Right atrium auricular region (tissue), 2 donors: ENCODE data around the gene WDR27. TPM values are rescaled to one million over a fixed set of nuclear protein-coding genes. Genes with fewer than 3 reads are reported as not detected.

Source experiments
- DNase-seq: peaks from one replicate; pipeline ENCODE4 v3.0.0-alpha.2; 2019; ENCODE audit warnings: low spot score
- H3K27ac ChIP-seq, 2 donors: fragments of 200-600 bp; sonication (generic); 1 replicate in 1 of 2; 2 replicates in 1 of 2; pipeline ENCODE4 v1.5.1; 2016 to 2019
- H3K27me3 ChIP-seq, 2 donors: fragments of 200-600 bp; sonication (generic); one replicate each; pipeline versions ENCODE4 v1.5.1 to v1.6.0; 2017 to 2019
- H3K36me3 ChIP-seq: fragments of 200-600 bp; sonication (generic); one replicate; pipeline ENCODE4 v1.5.1; 2016
- H3K4me1 ChIP-seq, 2 donors: fragments of 200-600 bp; sonication (generic); one replicate each; pipeline versions ENCODE4 v1.5.1 to v1.6.0; 2017 to 2019
- H3K4me3 ChIP-seq, 2 donors: fragments of 200-600 bp; sonication (generic); 1 replicate in 1 of 2; 2 replicates in 1 of 2; pipeline ENCODE4 v1.5.1; 2017 to 2019; ENCODE audit warnings: mild to moderate bottlenecking in 1 of 2, moderate library complexity in 1 of 2
- H3K9me3 ChIP-seq, 2 donors: fragments of 200-600 bp; sonication (generic); one replicate each; pipeline ENCODE4 v1.5.1; 2019
- total RNA-seq, 2 donors: library from RNA; depleted of rRNA; stranded (reverse); fragments of >200 nt; gene quantifications; one replicate each; pipeline ENCODE4 v1.1.0, GENCODE V29; 2016
- TF ChIP-seq, protein P1 (sequence below), 2 donors: fragments of 200-600 bp; sonication (generic); IDR thresholded peaks; one replicate each; pipeline ENCODE4 v1.5.1; 2019; ENCODE audit warnings: antibody characterized with exemption in 2 of 2

The WDR27 gene
- total RNA-seq, 2 donors from 2014 or later: 3.5 to 4.7 TPM

DNA sequence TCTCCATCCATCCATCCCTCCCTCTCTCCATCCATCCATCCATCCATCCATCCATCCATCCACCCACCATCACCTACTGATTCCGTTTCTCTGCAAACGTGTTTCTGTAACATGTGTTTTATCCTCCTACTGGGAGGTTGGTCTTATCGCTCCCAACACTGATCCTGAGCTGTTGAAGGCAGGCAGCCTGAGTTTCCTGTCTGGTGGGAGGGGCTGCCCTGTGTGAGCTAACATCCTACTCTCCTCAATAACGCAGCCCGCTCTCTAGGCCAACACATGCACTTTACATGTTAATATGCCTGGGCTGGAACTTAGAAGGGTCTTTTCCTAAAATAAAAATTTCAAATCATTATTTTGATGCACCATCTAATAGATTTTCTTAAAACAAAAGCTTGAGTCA lies 126.5 kb downstream of the WDR27 start:
- no peak for DNase-seq
- TF ChIP-seq, protein P1, sequence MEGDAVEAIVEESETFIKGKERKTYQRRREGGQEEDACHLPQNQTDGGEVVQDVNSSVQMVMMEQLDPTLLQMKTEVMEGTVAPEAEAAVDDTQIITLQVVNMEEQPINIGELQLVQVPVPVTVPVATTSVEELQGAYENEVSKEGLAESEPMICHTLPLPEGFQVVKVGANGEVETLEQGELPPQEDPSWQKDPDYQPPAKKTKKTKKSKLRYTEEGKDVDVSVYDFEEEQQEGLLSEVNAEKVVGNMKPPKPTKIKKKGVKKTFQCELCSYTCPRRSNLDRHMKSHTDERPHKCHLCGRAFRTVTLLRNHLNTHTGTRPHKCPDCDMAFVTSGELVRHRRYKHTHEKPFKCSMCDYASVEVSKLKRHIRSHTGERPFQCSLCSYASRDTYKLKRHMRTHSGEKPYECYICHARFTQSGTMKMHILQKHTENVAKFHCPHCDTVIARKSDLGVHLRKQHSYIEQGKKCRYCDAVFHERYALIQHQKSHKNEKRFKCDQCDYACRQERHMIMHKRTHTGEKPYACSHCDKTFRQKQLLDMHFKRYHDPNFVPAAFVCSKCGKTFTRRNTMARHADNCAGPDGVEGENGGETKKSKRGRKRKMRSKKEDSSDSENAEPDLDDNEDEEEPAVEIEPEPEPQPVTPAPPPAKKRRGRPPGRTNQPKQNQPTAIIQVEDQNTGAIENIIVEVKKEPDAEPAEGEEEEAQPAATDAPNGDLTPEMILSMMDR (IDR thresholded peaks at IDR 0.05): no peak
- Histone ChIP-seq H3K9me3 (no peaks in the 10 kb centered on the region), H3K27me3 (no peaks in the 10 kb centered on the region), H3K27ac (no peak overlapping the region), H3K36me3 (no peaks in the 10 kb centered on the region), H3K4me3 (no peak overlapping the region), H3K4me1 (no peaks in the 10 kb centered on the region)

DNA sequence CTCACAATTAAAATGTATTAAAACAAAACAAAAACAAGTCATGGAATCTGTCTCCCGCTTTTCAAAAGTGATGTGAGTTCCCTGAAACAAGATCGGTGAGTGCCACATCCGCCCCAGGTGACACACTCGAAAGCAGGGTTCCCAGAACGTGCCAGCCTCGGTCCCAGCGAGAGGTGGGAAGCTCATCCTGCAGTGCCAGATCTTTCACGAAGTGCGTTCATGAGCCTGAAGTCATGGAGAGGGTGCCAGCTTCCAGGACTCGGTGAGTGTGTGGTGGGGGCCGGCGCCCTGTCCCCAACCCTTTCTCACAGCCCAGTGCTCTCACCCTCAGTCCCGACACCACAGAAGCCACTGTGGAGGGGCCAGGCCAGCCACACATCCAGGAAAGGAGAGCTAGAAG lies 127.4 kb downstream of the WDR27 start:
- no peak overlapping the region for H3K4me3 ChIP-seq
- H3K4me1 ChIP-seq: no peaks in the 10 kb centered on the region
- H3K27ac ChIP-seq: no peak overlapping the region
- no peak for DNase-seq
- no peaks in the 10 kb centered on the region for H3K9me3 ChIP-seq
- H3K36me3 ChIP-seq: no peaks in the 10 kb centered on the region
- H3K27me3 ChIP-seq: no peaks in the 10 kb centered on the region
- TF ChIP-seq, protein P1 (IDR thresholded peaks at IDR 0.05): no peak

DNA sequence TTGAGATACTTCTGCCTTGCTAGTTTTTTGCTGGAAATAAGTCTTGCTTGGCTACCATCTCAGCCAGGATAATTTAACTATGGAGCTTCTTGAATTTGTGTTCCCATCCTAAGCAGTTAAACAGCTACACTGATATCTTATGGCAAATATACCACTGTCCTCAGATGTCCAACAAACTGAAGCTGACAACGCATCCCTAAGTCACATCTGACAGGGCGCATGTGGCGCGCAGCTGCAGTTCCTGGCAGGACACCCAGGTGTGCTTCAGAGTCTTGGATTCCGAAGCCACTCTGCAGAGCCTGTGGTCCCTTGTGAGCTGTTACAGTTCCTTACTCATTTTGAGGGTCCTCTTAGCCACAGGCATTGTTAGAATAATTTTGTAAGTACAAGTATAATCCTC lies 127.9 kb downstream of the WDR27 start:
- TF ChIP-seq, protein P1 (IDR thresholded peaks at IDR 0.05): no peak
- DNase-seq: no peak
- no peaks in the 10 kb centered on the region for H3K36me3 ChIP-seq
- H3K27me3 ChIP-seq: no peaks in the 10 kb centered on the region
- no peak overlapping the region for H3K27ac ChIP-seq
- no peaks in the 10 kb centered on the region for H3K9me3 ChIP-seq
- H3K4me3 ChIP-seq: no peak overlapping the region
- no peaks in the 10 kb centered on the region for H3K4me1 ChIP-seq

DNA sequence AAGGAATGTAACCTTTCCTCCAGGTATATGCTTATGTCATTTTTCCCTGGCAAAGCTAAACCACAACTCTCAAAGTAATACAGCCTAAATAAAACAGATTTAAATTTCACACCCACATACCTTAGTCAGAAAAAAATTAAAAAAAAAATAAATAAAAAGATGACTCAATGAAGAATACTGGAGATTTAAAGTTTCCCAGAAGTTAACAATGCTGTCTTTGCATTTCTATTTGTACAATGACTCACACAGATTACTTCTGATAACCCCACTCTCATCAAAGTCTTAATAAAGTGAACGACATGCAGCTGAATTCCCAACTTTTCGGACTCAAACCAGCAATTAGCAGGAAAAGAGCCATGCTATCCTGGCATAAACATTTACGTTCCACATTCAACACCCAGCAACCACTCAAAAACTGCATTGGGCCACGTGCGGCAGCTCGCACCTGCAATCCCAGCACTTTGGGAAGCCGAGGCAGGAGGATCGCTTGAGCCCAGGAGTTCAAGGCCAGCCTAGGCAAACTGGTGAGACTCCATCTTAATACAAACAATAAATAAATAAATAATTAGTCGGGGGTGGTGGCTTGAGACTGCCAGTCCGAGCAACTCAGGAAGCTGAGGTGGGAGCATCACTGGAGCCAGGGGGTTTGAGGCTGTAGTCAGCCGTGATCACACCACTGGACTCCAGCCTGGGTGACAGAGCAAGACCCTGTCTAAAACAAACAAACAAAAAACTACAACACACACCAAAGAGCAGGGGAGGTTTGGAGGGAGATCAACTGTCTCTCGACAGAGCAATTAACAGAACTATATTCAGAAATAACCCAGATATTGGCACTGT lies 130.5 kb downstream of the WDR27 start:
- TF ChIP-seq, protein P1 (IDR thresholded peaks at IDR 0.05): no peak
- Histone ChIP-seq H3K4me3 (no peak overlapping the region), H3K9me3 (no peaks in the 10 kb centered on the region), H3K27ac (no peak overlapping the region), H3K4me1 (no peaks in the 10 kb centered on the region), H3K27me3 (no peaks in the 10 kb centered on the region), H3K36me3 (no peaks in the 10 kb centered on the region)
- no peak for DNase-seq

DNA sequence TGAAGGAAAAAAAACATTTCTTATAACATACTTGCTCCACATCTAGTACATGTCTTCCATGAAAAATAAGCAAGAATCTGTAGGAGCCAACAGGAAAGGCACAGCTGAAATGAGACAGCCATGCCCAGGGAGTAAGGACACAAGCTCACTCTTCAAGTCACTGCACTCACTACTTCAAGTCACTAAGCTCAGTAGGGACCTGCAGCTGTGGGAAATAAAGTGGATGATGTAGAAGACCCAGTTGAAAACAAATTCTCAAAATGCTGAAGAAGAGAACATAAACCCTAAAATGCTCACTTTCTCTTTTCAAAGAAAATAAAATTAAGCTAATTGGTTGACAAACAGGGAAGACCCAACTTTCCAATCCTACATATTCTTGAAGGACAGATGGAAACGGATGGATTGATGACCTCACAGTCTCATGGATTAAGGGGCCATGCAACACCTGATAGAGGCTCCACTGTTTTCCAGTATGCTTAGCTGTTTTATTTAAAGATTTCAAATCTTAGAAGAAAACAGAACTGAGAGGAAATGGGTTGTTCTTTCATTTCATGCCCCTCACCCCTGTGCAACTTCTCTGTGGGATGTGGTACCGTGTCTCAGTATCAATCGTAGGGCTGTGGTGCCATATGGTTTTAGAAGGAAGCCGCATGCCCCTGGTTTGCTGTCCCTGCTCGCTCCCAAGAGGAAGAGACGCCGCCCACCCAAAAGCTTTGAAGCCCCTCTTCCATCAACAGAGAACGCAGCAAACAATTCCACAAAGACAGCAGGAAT lies 133.3 kb downstream of the WDR27 start:
- Histone ChIP-seq H3K36me3 (no peaks in the 10 kb centered on the region), H3K4me3 (no peak overlapping the region), H3K9me3 (no peaks in the 10 kb centered on the region), H3K4me1 (no peaks in the 10 kb centered on the region), H3K27me3 (no peaks in the 10 kb centered on the region), H3K27ac (no peak overlapping the region)
- no peak for DNase-seq
- TF ChIP-seq, protein P1 (IDR thresholded peaks at IDR 0.05): no peak
